SK-N-SH (cell line): Measurements from ENCODE around the gene CDH3. TPM values are rescaled to one million over a fixed set of nuclear protein-coding genes. Genes with fewer than 3 reads are reported as not detected.

Experiments
- CTCF ChIA-PET: fragments of 300-600, 350-600 bp; formaldehyde crosslinking; extraction: SDS; loops from one replicate; lab custom pipeline; 2021; lab: Yijun Ruan, JAX
- POLR2A ChIA-PET: fragments of 350-600 bp; sonication (Branson Sonifier 250); formaldehyde crosslinking; extraction: SDS; loops from one replicate; lab custom pipeline; 2020; ENCODE audit warnings: antibody characterized with exemption, inconsistent platforms; lab: Yijun Ruan, JAX
- DNase-seq: peaks from one replicate; pipeline ENCODE4 v3.0.0; 2012
- H2AFZ ChIP-seq: fragments of 200-600 bp; sonication (generic); 2 replicates; pipeline ENCODE4 v1.8.1; 2016; ENCODE audit warnings: antibody characterized with exemption, mild to moderate bottlenecking, low read depth
- H3F3A ChIP-seq: fragments of 200-600 bp; sonication (generic); replicated peaks from 2 replicates; pipeline ENCODE3; 2016; ENCODE audit warnings: antibody characterized with exemption, mild to moderate bottlenecking; ENCODE audit not compliant: insufficient read depth
- H3K27ac ChIP-seq, 2 experiments: fragments of 200-500 bp in 1 of 2; fragments of 200-600 bp in 1 of 2; sonication (Bioruptor generic) in 1 of 2; sonication (generic), shearing (Covaris generic) in 1 of 2; 2 replicates each; pipeline versions ENCODE4 v1.5.1 to v1.6.1; 2014 to 2016; ENCODE audit warnings: low read depth in 2 of 2, inconsistent platforms in 1 of 2, low read length in 1 of 2, mild to moderate bottlenecking in 1 of 2, mixed read lengths in 1 of 2
- H3K27me3 ChIP-seq: fragments of 200-600 bp; sonication (generic), shearing (Covaris generic); 2 replicates; pipeline ENCODE4 v1.6.1; 2016; ENCODE audit warnings: mixed run types; ENCODE audit not compliant: insufficient read depth
- H3K36me3 ChIP-seq, 2 experiments: fragments of 200-500 bp in 1 of 2; fragments of 200-600 bp in 1 of 2; sonication (Bioruptor generic) in 1 of 2; sonication (generic) in 1 of 2; replicated peaks in 1 of 2; 2 replicates each; pipeline versions ENCODE3 to v1.5.1; 2014 to 2016; ENCODE audit warnings: low read length in 1 of 2, mild to moderate bottlenecking in 1 of 2; ENCODE audit not compliant: insufficient read depth in 2 of 2, control insufficient read depth in 1 of 2
- H3K4me1 ChIP-seq, 2 experiments: fragments of 200-500 bp in 1 of 2; fragments of 200-600 bp in 1 of 2; sonication (Bioruptor generic) in 1 of 2; sonication (generic), shearing (Covaris generic) in 1 of 2; 2 replicates each; pipeline versions ENCODE4 v1.5.1 to v1.6.1; 2014 to 2016; ENCODE audit warnings: low read depth in 1 of 2, low read length in 1 of 2, mixed run types in 1 of 2; ENCODE audit not compliant: insufficient read depth in 2 of 2, control insufficient read depth in 1 of 2
- H3K4me2 ChIP-seq: fragments of 200-600 bp; sonication (generic), shearing (Covaris generic); 2 replicates; pipeline ENCODE4 v1.6.1; 2017; ENCODE audit warnings: mixed run types
- H3K4me3 ChIP-seq, 2 experiments: fragments of 200-500 bp in 1 of 2; fragments of 200-600 bp in 1 of 2; sonication (Bioruptor generic) in 1 of 2; sonication (generic), shearing (Covaris generic) in 1 of 2; 2 replicates each; pipeline versions ENCODE4 v1.5.1 to v1.8.1; 2014 to 2016; ENCODE audit warnings: low read depth in 2 of 2, inconsistent platforms in 1 of 2, low read length in 1 of 2, mild to moderate bottlenecking in 1 of 2, mixed read lengths in 1 of 2, moderate library complexity in 1 of 2
- H3K79me2 ChIP-seq: fragments of 200-600 bp; sonication (generic); 2 replicates; pipeline ENCODE4 v1.8.1; 2017; ENCODE audit warnings: mild to moderate bottlenecking; ENCODE audit not compliant: insufficient read depth
- H3K9ac ChIP-seq: fragments of 200-600 bp; sonication (generic); 2 replicates; pipeline ENCODE4 v1.6.1; 2017; ENCODE audit warnings: mixed run types
- H3K9me2 ChIP-seq: fragments of 200-600 bp; sonication (generic); 2 replicates; pipeline ENCODE4 v1.6.1; 2017; ENCODE audit warnings: mixed run types
- H3K9me3 ChIP-seq: fragments of 200-600 bp; sonication (generic); 2 replicates; pipeline ENCODE4 v1.6.1; 2017; ENCODE audit warnings: mixed run types, mild to moderate bottlenecking, moderate library complexity
- H4K20me1 ChIP-seq: fragments of 200-600 bp; sonication (generic); 2 replicates; pipeline ENCODE4 v1.6.1; 2017; ENCODE audit warnings: mild to moderate bottlenecking, mixed run types; ENCODE audit not compliant: insufficient read depth
- CHD2 ChIP-seq: fragments of 150-350 bp; IDR thresholded peaks from 2 replicates; pipeline ENCODE4 v1.6.1; 2018; ENCODE audit warnings: low read length; ENCODE audit not compliant: partially characterized antibody
- ELF1 ChIP-seq: IDR thresholded peaks from 2 replicates; pipeline ENCODE4 v1.4.0; 2012
- EP300 ChIP-seq, 2 experiments: IDR thresholded peaks; 2 replicates each; pipeline versions ENCODE4 v1.4.0 to v1.6.1; 2012; ENCODE audit warnings: borderline replicate concordance in 1 of 2, low read depth in 1 of 2, low read length in 1 of 2
- FOXJ3 ChIP-seq: sonication (generic); formaldehyde crosslinking; IDR thresholded peaks from 2 replicates; pipeline ENCODE4 v1.5.1; 2020; ENCODE audit warnings: mild to moderate bottlenecking, missing genetic modification reagents
- FOXM1 ChIP-seq: IDR thresholded peaks from 2 replicates; pipeline ENCODE4 v1.4.0; 2012; ENCODE audit warnings: low read depth, mild to moderate bottlenecking
- GABPA ChIP-seq: IDR thresholded peaks from 2 replicates; pipeline ENCODE4 v1.4.0; 2012; ENCODE audit warnings: low read depth, mild to moderate bottlenecking
- GATA2 ChIP-seq: sonication (generic); formaldehyde crosslinking; IDR thresholded peaks from 2 replicates; pipeline ENCODE4 v1.5.0; 2020; ENCODE audit warnings: mild to moderate bottlenecking, missing genetic modification reagents
- MXI1 ChIP-seq: IDR thresholded peaks from 2 replicates; pipeline ENCODE4 v1.6.1; 2012; ENCODE audit warnings: mild to moderate bottlenecking, low read depth, low read length, improper control_type of control experiment
- NRF1 ChIP-seq: IDR thresholded peaks from 2 replicates; pipeline ENCODE4 v1.6.1; 2012; ENCODE audit warnings: low read depth, mild to moderate bottlenecking, low read length
- POLR2AphosphoS5 ChIP-seq: IDR thresholded peaks from 2 replicates; pipeline ENCODE4 v1.6.1; 2012; ENCODE audit warnings: low read depth, low read length
- RFX5 ChIP-seq: IDR thresholded peaks from 2 replicates; pipeline ENCODE4 v1.6.1; 2012; ENCODE audit warnings: mild to moderate bottlenecking, improper control_type of control experiment, low read length
- RXRA ChIP-seq: IDR thresholded peaks from 2 replicates; pipeline ENCODE4 v1.4.0; 2012; ENCODE audit warnings: low read depth, mild to moderate bottlenecking, borderline replicate concordance
- SMC3 ChIP-seq: IDR thresholded peaks from 2 replicates; pipeline ENCODE4 v1.6.1; 2012; ENCODE audit warnings: low read depth, low read length, improper control_type of control experiment
- TAF1 ChIP-seq: IDR thresholded peaks from 2 replicates; pipeline ENCODE4 v1.6.1; 2012; ENCODE audit warnings: low read depth, mild to moderate bottlenecking, low read length, moderate library complexity, borderline replicate concordance
- YY1 ChIP-seq: IDR thresholded peaks from 2 replicates; pipeline ENCODE4 v1.4.0; 2012; ENCODE audit warnings: low read depth, mild to moderate bottlenecking
- WGBS: methylation state at CpG from one replicate; pipeline ENCODE4 v1.1.6; 2017; ENCODE audit warnings: low lambda C conversion rate; 5-methylcytosine and 5-hydroxymethylcytosine counted together
- polyA plus RNA-seq, 3 experiments: library from polyadenylated mRNA; depleted of rRNA; stranded (reverse); fragments of >200 nt; gene quantifications; 2 replicates each; pipeline ENCODE4 v1.2.3, GENCODE V29; 2012

The CDH3 gene
- polyA plus RNA-seq, 1 of the 3 experiments (the other 2 are of a cell fraction): not detected

GRCh38 chr16:68717684-68718083 lies 72.6 kb downstream of the CDH3 start:
- TF ChIP-seq POLR2AphosphoS5: no peak
- no peaks in the 10 kb centered on the region for H3K79me2 ChIP-seq
- H2AFZ ChIP-seq: no peak overlapping the region
- no peak overlapping the region for H3K9ac ChIP-seq
- no peak overlapping the region for H3K4me2 ChIP-seq
- 73% methylated on average over 4 of the region's 4 CpGs for WGBS
- ChIA-PET POLR2A (no interaction called here), CTCF (interaction anchor here (0.8 to 1.2 kb wide), 2 partner anchors 11 to 189 kb away, joined by 3 read pairs; no protein-coding TSS in a partner anchor)
- H3K9me2 ChIP-seq: no peaks in the 10 kb centered on the region
- no peak for DNase-seq
- H3K36me3 ChIP-seq: no peaks in the 10 kb centered on the region
- no peaks in the 10 kb centered on the region for H3K9me3 ChIP-seq
- H3K4me1 ChIP-seq: no peaks in the 10 kb centered on the region
- H3F3A ChIP-seq: no peaks in the 10 kb centered on the region
- H3K27me3 ChIP-seq: no peaks in the 10 kb centered on the region
- no peak overlapping the region for H3K4me3 ChIP-seq
- no peaks in the 10 kb centered on the region for H4K20me1 ChIP-seq
- no peak overlapping the region for H3K27ac ChIP-seq

GRCh38 chr16:68718590-68718989 lies 73.5 kb downstream of the CDH3 start:
- Histone ChIP-seq H4K20me1 (no peaks in the 10 kb centered on the region), H3K27ac (no peak overlapping the region), H3K36me3 (no peaks in the 10 kb centered on the region), H2AFZ (no peak overlapping the region), H3K9ac (no peak overlapping the region), H3K4me3 (no peak overlapping the region), H3K27me3 (no peaks in the 10 kb centered on the region), H3F3A (no peaks in the 10 kb centered on the region), H3K79me2 (no peaks in the 10 kb centered on the region), H3K4me1 (no peaks in the 10 kb centered on the region), H3K4me2 (no peak overlapping the region), H3K9me3 (no peaks in the 10 kb centered on the region), H3K9me2 (no peaks in the 10 kb centered on the region)
- ChIA-PET POLR2A (no interaction called here), CTCF (interaction anchor here (0.8 to 1.2 kb wide), 2 partner anchors 10 to 190 kb away, joined by 3 read pairs; no protein-coding TSS in a partner anchor)
- WGBS: 67% methylated on average over 9 of the region's 9 CpGs
- no peak for TF ChIP-seq YY1
- no peak for TF ChIP-seq FOXJ3 (CRISPR knock-in tag)
- no peak for TF ChIP-seq TAF1
- no peak for TF ChIP-seq FOXM1
- no peak for TF ChIP-seq SMC3
- no peak for TF ChIP-seq ELF1
- TF ChIP-seq NRF1: no peak
- no peak for TF ChIP-seq EP300 (IDR thresholded peaks at IDR 0.05; ENCODE audit: borderline replicate concordance in 1 of 2, low read depth in 1 of 2, low read length in 1 of 2)
- TF ChIP-seq MXI1: no peak
- no peak for TF ChIP-seq RXRA
- DNase-seq: no peak

- H3K79me2 ChIP-seq: no peaks in the 10 kb centered on the region
Observed at GRCh38 chr16:68719993-68720489, 74.9 kb downstream of the CDH3 start.

More at GRCh38 chr16:68719993-68720489, 74.9 kb downstream of the CDH3 start:
- POLR2A ChIA-PET: no interaction called here
- H3K36me3 ChIP-seq: no peaks in the 10 kb centered on the region
- H3K4me1 ChIP-seq: no peaks in the 10 kb centered on the region
- H3F3A ChIP-seq: no peaks in the 10 kb centered on the region
- H3K4me3 ChIP-seq: no peak overlapping the region
- no peak overlapping the region for H3K4me2 ChIP-seq
- no peak for TF ChIP-seq TAF1
- TF ChIP-seq YY1: no peak
- TF ChIP-seq GATA2: no peak
- TF ChIP-seq CHD2: no peak
- no peak for TF ChIP-seq GABPA
- no peak for TF ChIP-seq RFX5
- H4K20me1 ChIP-seq: no peaks in the 10 kb centered on the region
- H3K27ac ChIP-seq: no peak overlapping the region
- H2AFZ ChIP-seq: no peak overlapping the region
- no peak overlapping the region for H3K9ac ChIP-seq
- no peaks in the 10 kb centered on the region for H3K9me3 ChIP-seq
- no peaks in the 10 kb centered on the region for H3K27me3 ChIP-seq
- DNase-seq: no peak
- CTCF ChIA-PET: no interaction called here
- 46% methylated on average over 2 of the region's 2 CpGs for WGBS
- no peaks in the 10 kb centered on the region for H3K9me2 ChIP-seq
